AG04450 (cell line): Measurements from ENCODE around the gene MIEF1. TPM values are rescaled to one million over a fixed set of nuclear protein-coding genes. Genes with fewer than 3 reads are reported as not detected.

ENCODE experiments used
- CTCF ChIA-PET: fragments of 300-600, 350-600 bp; formaldehyde crosslinking; extraction: SDS; loops from one replicate; lab custom pipeline; 2022; ENCODE audit warnings: antibody characterized with exemption, inconsistent platforms; lab: Charles Lee
- POLR2A ChIA-PET: fragments of 350-600 bp; formaldehyde crosslinking; extraction: SDS; loops from one replicate; lab custom pipeline; 2021; ENCODE audit warnings: antibody characterized with exemption, inconsistent platforms; lab: Yijun Ruan, JAX
- DNase-seq: peaks from one replicate; pipeline ENCODE4 v3.0.0-alpha.2; 2011; ENCODE audit warnings: low read depth, low spot score
- H3K27ac ChIP-seq: one replicate; pipeline ENCODE4 v1.5.1; 2012; ENCODE audit warnings: low read depth, low read length, control low read depth
- H3K27me3 ChIP-seq: one replicate; pipeline ENCODE4 v1.6.0; 2012; ENCODE audit warnings: low read length; ENCODE audit not compliant: control insufficient read depth, insufficient read depth
- H3K4me3 ChIP-seq: 2 replicates; pipeline ENCODE4 v1.5.1; 2011; ENCODE audit warnings: mild to moderate bottlenecking, low read depth, low read length, control low read depth
- H3K9me3 ChIP-seq: 2 replicates; pipeline ENCODE4 v1.5.1; 2012; ENCODE audit warnings: low read length; ENCODE audit not compliant: control insufficient read depth, insufficient read depth
- CTCF ChIP-seq: IDR thresholded peaks from 2 replicates; pipeline ENCODE4 v1.5.1; 2011; ENCODE audit warnings: low read depth, low read length, control low read depth, inconsistent platforms
- polyA plus RNA-seq: library from polyadenylated mRNA; depleted of rRNA; stranded (reverse); fragments of >200 nt; gene quantifications from 2 replicates; pipeline ENCODE4 v1.2.3, GENCODE V29; 2011

Gene MIEF1
- polyA plus RNA-seq, 1 experiment: 18.9 TPM

- no peak for TF ChIP-seq CTCF
- no peak for DNase-seq
- ChIA-PET POLR2A (interaction anchor here (1.9 kb wide), 1 partner anchor 37 kb away, joined by 8 read pairs; the partner anchor contains the start of gene ATF4), CTCF (interaction anchor here (1.6 to 3.0 kb wide), 2 partner anchors 11 to 14 kb away, joined by 3 to 11 read pairs; no protein-coding TSS in a partner anchor)
- no peak overlapping the region for H3K27ac ChIP-seq
- no peak overlapping the region for H3K4me3 ChIP-seq
- H3K9me3 ChIP-seq: no peaks in the 10 kb centered on the region
- peaks cover 10% of the 10 kb centered on the region for H3K27me3 ChIP-seq
Observed at GRCh38 chr22:39482768-39483167, 19.3 kb upstream of the MIEF1 start.

- no peaks in the 10 kb centered on the region for H3K27me3 ChIP-seq
- DNase-seq: no peak
- ChIA-PET POLR2A (no interaction called here), CTCF (no interaction called here)
- TF ChIP-seq CTCF: no peak
- H3K4me3 ChIP-seq: no peak overlapping the region
- no peak overlapping the region for H3K27ac ChIP-seq
- H3K9me3 ChIP-seq: peaks cover 8% of the 10 kb centered on the region; the same call in 1 of the 2 replicates
Observed at GRCh38 chr22:39486951-39487825, 14.9 kb upstream of the MIEF1 start.

- Histone ChIP-seq H3K9me3 (peaks cover 8% of the 10 kb centered on the region; the same call in 1 of the 2 replicates), H3K4me3 (no peak overlapping the region), H3K27ac (no peak overlapping the region), H3K27me3 (no peaks in the 10 kb centered on the region)
- CTCF ChIA-PET: no interaction called here
- TF ChIP-seq CTCF: no peak
- no peak for DNase-seq
- POLR2A ChIA-PET: no interaction called here
Observed at GRCh38 chr22:39487826-39488520, 14.1 kb upstream of the MIEF1 start.

- Histone ChIP-seq H3K4me3 (no peak overlapping the region), H3K27ac (no peak overlapping the region), H3K9me3 (peaks cover 8% of the 10 kb centered on the region; the same call in 1 of the 2 replicates), H3K27me3 (no peaks in the 10 kb centered on the region)
- ChIA-PET CTCF (no interaction called here), POLR2A (no interaction called here)
- no peak for DNase-seq
- no peak for TF ChIP-seq CTCF
Observed at GRCh38 chr22:39488563-39489083, 13.5 kb upstream of the MIEF1 start.
